Calu3 (cell line): Measurements from ENCODE around the gene LHPP. TPM values are rescaled to one million over a fixed set of nuclear protein-coding genes. Genes with fewer than 3 reads are reported as not detected.

Experiments
- BruUV-seq: library from RNA; stranded (reverse); fragments of 400-500 nt; replicated peaks from 2 replicates; lab custom pipeline; 2021; lab: Mats Ljungman, UMichigan
- CTCF ChIA-PET: fragments of 300-600 bp; sonication (Branson Sonifier 250); formaldehyde crosslinking; loops from one replicate; lab custom pipeline; 2022; ENCODE audit warnings: antibody characterized with exemption; lab: Charles Lee
- DNase-seq: peaks from one replicate; pipeline ENCODE4 v3.0.0; 2022
- H3K27ac Mint-ChIP-seq: one replicate; pipeline ENCODE4 v1.8.0; 2022; ENCODE audit warnings: mixed read lengths; ENCODE audit not compliant: unreplicated experiment
- H3K27me3 Mint-ChIP-seq: one replicate; pipeline ENCODE4 v1.8.0; 2022; ENCODE audit warnings: mixed read lengths; ENCODE audit not compliant: unreplicated experiment
- H3K36me3 Mint-ChIP-seq: one replicate; pipeline ENCODE4 v1.8.0; 2022; ENCODE audit warnings: mild to moderate bottlenecking, moderate library complexity, mixed read lengths; ENCODE audit not compliant: insufficient read depth, unreplicated experiment
- H3K4me1 Mint-ChIP-seq: one replicate; pipeline ENCODE4 v1.8.0; 2022; ENCODE audit warnings: mild to moderate bottlenecking, low read depth, mixed read lengths; ENCODE audit not compliant: unreplicated experiment
- H3K4me3 Mint-ChIP-seq: one replicate; pipeline ENCODE4 v1.8.0; 2022; ENCODE audit warnings: mild to moderate bottlenecking, low read depth, moderate library complexity, mixed read lengths; ENCODE audit not compliant: unreplicated experiment
- H3K9me3 Mint-ChIP-seq: one replicate; pipeline ENCODE4 v1.8.0; 2022; ENCODE audit warnings: low read depth, mixed read lengths; ENCODE audit not compliant: unreplicated experiment
- intact Hi-C: fragments of 100-400 bp; cut with micrococcal nuclease; formaldehyde crosslinking; loops from one replicate; pipeline ENCODE4 v1.10.0; 2022; ENCODE audit not compliant: unreplicated experiment
- total RNA-seq: library from RNA; stranded (reverse); gene quantifications from 2 replicates; pipeline ENCODE4 v1.2.3, GENCODE V29; 2022
- TF ChIP-seq, protein P1 (sequence below): fragments of 200-600 bp; IDR thresholded peaks from one replicate; pipeline ENCODE4 v1.8.0; 2022; ENCODE audit warnings: antibody characterized with exemption; ENCODE audit not compliant: unreplicated experiment

Gene LHPP
- total RNA-seq, 1 experiment from 2014 or later = 12.0 TPM

DNA sequence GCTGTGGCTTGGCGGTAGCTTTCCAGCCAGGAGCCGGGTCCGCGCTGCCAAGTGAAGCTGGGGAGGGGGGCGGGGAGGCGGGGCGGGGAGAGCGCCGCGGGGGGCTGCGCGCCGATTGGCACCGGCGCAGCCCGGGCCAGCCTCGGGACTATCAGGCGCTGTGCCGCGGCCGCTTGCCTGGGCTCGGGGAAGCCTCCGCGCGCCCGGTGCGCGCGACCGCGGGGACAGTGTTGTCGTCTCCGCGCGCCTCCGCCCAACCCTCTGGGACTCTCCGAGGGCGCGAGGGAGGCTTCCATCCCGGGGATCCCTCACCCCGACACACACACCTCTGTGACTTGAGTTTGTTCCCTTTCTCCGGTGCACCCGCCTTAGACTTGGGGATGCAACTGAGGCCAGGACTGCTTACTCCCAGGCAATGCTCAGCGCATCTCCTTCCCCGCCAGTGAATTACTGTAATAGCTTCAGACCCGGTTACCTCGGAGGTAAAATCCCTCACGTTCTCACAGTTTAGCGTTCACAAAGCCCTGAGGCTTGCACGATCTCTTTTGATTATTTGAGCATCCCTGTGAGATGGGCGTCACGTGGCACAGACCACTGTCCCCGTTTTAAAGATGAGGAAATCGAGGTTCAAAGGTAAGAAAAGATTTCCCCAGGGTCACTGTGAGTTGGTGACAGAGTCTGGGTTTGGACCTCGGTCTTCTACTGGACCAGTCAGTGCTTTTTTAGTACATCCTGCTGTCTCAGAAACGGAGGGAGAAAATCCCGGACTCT, 11.4 kb upstream of the LHPP start, which contains the start of gene NKX1-2:
Gene NKX1-2, minus strand, starts transcription at position 24 of the 771 bp plus-strand sequence. CDS start 92 bp downstream, outside the sequence.
- Mint-ChIP-seq H3K27ac (no peak within 1 kb of the TSS), H3K4me3 (peak within 1 kb of the TSS; percentile 48), H3K36me3 (no peaks in the 10 kb centered on the region), H3K9me3 (no peaks in the 10 kb centered on the region), H3K27me3 (peaks cover 87% of the 10 kb centered on the region), H3K4me1 (peaks cover 7% of the 10 kb centered on the region)
- TF ChIP-seq, protein P1, sequence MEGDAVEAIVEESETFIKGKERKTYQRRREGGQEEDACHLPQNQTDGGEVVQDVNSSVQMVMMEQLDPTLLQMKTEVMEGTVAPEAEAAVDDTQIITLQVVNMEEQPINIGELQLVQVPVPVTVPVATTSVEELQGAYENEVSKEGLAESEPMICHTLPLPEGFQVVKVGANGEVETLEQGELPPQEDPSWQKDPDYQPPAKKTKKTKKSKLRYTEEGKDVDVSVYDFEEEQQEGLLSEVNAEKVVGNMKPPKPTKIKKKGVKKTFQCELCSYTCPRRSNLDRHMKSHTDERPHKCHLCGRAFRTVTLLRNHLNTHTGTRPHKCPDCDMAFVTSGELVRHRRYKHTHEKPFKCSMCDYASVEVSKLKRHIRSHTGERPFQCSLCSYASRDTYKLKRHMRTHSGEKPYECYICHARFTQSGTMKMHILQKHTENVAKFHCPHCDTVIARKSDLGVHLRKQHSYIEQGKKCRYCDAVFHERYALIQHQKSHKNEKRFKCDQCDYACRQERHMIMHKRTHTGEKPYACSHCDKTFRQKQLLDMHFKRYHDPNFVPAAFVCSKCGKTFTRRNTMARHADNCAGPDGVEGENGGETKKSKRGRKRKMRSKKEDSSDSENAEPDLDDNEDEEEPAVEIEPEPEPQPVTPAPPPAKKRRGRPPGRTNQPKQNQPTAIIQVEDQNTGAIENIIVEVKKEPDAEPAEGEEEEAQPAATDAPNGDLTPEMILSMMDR = no peak
- no TSS peak for BruUV-seq
- CTCF ChIA-PET = interaction anchor here (0.7 kb wide), 1 partner anchor 59 kb away, joined by 4 read pairs; no protein-coding TSS in a partner anchor
- no peak for DNase-seq
- intact Hi-C loops = no loop called here

DNA sequence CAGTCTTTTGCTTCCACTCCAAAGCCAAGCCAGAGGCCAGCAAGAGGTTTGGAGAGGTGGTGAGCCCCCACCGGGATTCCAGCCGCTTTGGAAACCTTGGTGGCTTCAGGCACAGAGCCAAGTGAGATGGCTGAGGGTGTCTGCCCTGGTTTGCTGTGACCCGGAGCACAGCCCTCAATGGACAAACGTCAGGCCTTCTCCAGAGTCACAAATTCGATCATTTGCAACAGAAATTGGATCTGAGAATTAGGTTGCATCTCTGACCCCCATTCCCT, 10.9 kb upstream of the LHPP start:
- BruUV-seq = no TSS peak
- no peak overlapping the region for H3K27ac Mint-ChIP-seq
- TF ChIP-seq, protein P1 = no peak
- DNase-seq = no peak
- H3K36me3 Mint-ChIP-seq = no peaks in the 10 kb centered on the region
- intact Hi-C loops = no loop called here
- no peak overlapping the region for H3K4me3 Mint-ChIP-seq
- H3K4me1 Mint-ChIP-seq = peaks cover 7% of the 10 kb centered on the region
- peaks cover 87% of the 10 kb centered on the region for H3K27me3 Mint-ChIP-seq
- no peaks in the 10 kb centered on the region for H3K9me3 Mint-ChIP-seq
- CTCF ChIA-PET = no interaction called here

DNA sequence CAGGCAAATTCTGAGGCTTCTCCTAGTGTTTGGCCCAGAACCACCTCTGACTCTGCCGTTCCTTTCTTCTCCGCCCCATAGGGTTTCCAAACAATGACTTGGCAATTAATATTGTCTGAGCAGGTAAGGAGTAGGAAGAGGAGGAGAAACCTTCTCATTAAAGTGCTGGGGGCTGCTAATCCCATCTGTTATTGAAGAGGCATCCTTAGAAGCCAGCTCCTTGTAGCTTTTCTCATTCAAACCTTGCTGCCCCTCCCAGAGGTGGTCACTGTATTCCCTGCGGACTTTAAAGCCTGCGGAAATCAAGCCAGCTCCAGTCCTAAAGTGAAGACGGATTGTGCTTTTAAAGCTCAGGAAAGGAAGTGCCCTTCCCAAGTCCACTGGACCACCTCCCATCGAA, 10.3 kb upstream of the LHPP start:
- Mint-ChIP-seq H3K9me3 (no peaks in the 10 kb centered on the region), H3K27me3 (peaks cover 87% of the 10 kb centered on the region), H3K4me1 (peaks cover 10% of the 10 kb centered on the region), H3K27ac (no peak overlapping the region), H3K4me3 (no peak overlapping the region), H3K36me3 (no peaks in the 10 kb centered on the region)
- intact Hi-C loops = no loop called here
- TF ChIP-seq, protein P1 = no peak
- no peak for DNase-seq
- CTCF ChIA-PET = no interaction called here
- BruUV-seq = no TSS peak

DNA sequence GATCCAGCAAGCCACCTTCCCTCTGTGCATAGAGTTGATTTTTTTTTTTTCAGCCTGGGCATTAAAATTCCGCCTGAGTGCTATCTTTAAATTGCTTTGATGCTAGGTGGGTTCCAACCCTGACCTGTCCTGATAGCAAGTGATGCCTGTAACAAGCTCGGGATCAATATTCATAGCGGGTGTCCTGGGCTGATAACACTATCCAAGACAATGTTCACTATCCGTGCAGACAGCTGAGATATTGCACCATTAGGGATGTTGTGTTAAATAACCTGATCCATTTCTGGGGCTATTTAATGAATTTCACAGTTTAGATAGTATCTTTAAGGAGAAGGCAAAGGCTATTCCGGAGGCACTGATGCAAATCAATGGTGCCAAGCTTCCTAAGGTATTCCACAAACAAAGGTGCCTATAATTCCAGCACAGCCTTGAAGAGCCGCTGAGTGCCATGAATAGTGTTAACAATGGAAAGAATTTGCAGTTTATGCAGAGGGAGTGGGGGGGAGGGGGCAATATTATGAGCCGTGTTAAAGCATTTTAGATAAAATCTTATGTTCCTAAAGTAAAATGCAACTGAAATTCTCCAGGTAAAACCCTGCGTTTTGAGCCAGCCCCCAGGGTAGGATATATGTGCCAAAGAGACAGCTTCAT, 7.5 kb upstream of the LHPP start:
- Mint-ChIP-seq H3K27ac (no peak overlapping the region), H3K9me3 (no peaks in the 10 kb centered on the region), H3K27me3 (peaks cover 65% of the 10 kb centered on the region), H3K4me1 (peaks cover 18% of the 10 kb centered on the region), H3K4me3 (no peak overlapping the region), H3K36me3 (no peaks in the 10 kb centered on the region)
- TF ChIP-seq, protein P1 = no peak
- BruUV-seq = no TSS peak
- intact Hi-C loops = no loop called here
- CTCF ChIA-PET = no interaction called here
- DNase-seq = no peak
